Measurements from ENCODE around the gene MROH2A.

MROH2A gene

DNA sequence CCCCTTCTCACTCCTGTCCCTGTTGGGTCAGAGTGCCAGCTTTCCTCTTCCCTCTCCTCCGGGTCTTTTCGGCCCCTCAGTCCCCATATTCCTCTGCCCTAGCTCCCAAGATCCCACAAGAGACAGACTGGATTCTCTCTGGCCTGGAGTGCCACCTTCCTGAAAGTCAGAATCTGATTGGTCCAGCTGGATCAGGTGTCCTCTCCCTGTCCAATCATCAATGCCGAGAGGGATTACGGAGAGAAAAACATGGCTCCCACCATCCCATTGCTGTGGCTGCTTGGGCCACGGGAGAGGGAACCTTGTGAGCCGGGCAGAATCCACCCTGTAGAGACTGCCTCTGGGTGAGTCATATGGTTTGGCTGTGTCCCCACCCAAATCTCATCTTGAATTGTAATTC is 2.7 kb upstream of the MROH2A start:
- TF ChIP-seq, protein P1, sequence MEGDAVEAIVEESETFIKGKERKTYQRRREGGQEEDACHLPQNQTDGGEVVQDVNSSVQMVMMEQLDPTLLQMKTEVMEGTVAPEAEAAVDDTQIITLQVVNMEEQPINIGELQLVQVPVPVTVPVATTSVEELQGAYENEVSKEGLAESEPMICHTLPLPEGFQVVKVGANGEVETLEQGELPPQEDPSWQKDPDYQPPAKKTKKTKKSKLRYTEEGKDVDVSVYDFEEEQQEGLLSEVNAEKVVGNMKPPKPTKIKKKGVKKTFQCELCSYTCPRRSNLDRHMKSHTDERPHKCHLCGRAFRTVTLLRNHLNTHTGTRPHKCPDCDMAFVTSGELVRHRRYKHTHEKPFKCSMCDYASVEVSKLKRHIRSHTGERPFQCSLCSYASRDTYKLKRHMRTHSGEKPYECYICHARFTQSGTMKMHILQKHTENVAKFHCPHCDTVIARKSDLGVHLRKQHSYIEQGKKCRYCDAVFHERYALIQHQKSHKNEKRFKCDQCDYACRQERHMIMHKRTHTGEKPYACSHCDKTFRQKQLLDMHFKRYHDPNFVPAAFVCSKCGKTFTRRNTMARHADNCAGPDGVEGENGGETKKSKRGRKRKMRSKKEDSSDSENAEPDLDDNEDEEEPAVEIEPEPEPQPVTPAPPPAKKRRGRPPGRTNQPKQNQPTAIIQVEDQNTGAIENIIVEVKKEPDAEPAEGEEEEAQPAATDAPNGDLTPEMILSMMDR (IDR thresholded peaks at IDR 0.05; ENCODE audit: extremely low read depth, insufficient read depth, missing control alignments) = no peak
- no peak for DNase-seq (ENCODE audit: low spot score)

DNA sequence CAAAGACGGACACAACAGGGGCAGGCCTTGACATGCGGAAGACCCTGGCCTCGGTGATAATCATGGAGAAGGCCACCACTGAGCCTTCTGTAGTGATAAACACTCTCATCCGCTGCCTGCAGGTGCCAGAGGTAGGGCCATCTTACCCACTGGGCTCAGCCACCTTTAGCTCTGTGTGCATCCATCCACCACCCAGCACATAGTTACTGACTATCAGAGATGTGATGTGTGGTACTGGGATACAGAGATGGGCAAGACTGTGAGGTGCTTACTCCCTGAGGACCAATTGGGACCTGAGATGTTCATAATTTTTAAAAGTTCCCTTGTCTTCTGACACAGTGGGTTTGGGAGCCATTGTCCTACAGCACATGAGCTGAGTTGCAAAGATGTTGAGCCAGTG is 1.6 kb downstream of the MROH2A start:
- DNase-seq (ENCODE audit: low spot score) = no peak
- TF ChIP-seq, protein P1 (IDR thresholded peaks at IDR 0.05; ENCODE audit: extremely low read depth, insufficient read depth, missing control alignments) = no peak
- in situ Hi-C loops (cut with MboI; ENCODE audit: low pct_unique_long_range_greater_than_20kb, low sequenced_read_pairs, unreplicated experiment) = no loop called here

More for the DNA sequence above, 2.7 kb upstream of the MROH2A start:
- in situ Hi-C loops (cut with MboI; ENCODE audit: low pct_unique_long_range_greater_than_20kb, low sequenced_read_pairs, unreplicated experiment) = no loop called here

- in situ Hi-C loops (cut with MboI; ENCODE audit: low pct_unique_long_range_greater_than_20kb, low sequenced_read_pairs, unreplicated experiment) = no loop called here
- DNase-seq (ENCODE audit: low spot score) = no peak
- TF ChIP-seq, protein P1 (IDR thresholded peaks at IDR 0.05; ENCODE audit: extremely low read depth, insufficient read depth, missing control alignments) = no peak
Observed at GRCh38 chr2:233780771-233781170, 2.6 kb downstream of the MROH2A start.

GRCh38 chr2:233789554-233789953 is 11.4 kb downstream of the MROH2A start:
- TF ChIP-seq, protein P1 (IDR thresholded peaks at IDR 0.05; ENCODE audit: extremely low read depth, insufficient read depth, missing control alignments) = no peak
- no peak for DNase-seq (ENCODE audit: low spot score)
- in situ Hi-C loops (cut with MboI; ENCODE audit: low pct_unique_long_range_greater_than_20kb, low sequenced_read_pairs, unreplicated experiment) = no loop called here

GRCh38 chr2:233791151-233791882 is 13.2 kb downstream of the MROH2A start:
- DNase-seq (ENCODE audit: low spot score) = no peak
- in situ Hi-C loops (cut with MboI; ENCODE audit: low pct_unique_long_range_greater_than_20kb, low sequenced_read_pairs, unreplicated experiment) = no loop called here
- TF ChIP-seq, protein P1 (IDR thresholded peaks at IDR 0.05; ENCODE audit: extremely low read depth, insufficient read depth, missing control alignments) = no peak

- TF ChIP-seq, protein P1 (IDR thresholded peaks at IDR 0.05; ENCODE audit: extremely low read depth, insufficient read depth, missing control alignments) = no peak
- DNase-seq (ENCODE audit: low spot score) = no peak
- in situ Hi-C loops (cut with MboI; ENCODE audit: low pct_unique_long_range_greater_than_20kb, low sequenced_read_pairs, unreplicated experiment) = no loop called here
Observed at GRCh38 chr2:233791883-233792329, 13.8 kb downstream of the MROH2A start.

Data from GM13977 (cell line).